Endothelial cell of umbilical vein (primary cell): ENCODE measurements around the gene DCHS2.

Experiments
- CTCF ChIP-seq, 2 donors: IDR thresholded peaks; 1 replicate in 1 of 2; 2 replicates in 1 of 2; pipeline ENCODE4 v1.5.1; 2011; ENCODE audit warnings: low read length in 2 of 2, mild to moderate bottlenecking in 2 of 2, moderate library complexity in 2 of 2, control low read depth in 1 of 2, inconsistent platforms in 1 of 2, low read depth in 1 of 2; ENCODE audit not compliant: insufficient read depth in 1 of 2; ENCODE audit errors: extremely low read depth in 1 of 2
- EZH2 ChIP-seq: IDR thresholded peaks from 2 replicates; pipeline ENCODE4 v1.6.1; 2012; ENCODE audit warnings: borderline replicate concordance, low read depth, mild to moderate bottlenecking, moderate library complexity, low read length, inconsistent platforms; ENCODE audit not compliant: severe bottlenecking
- MYC ChIP-seq: IDR thresholded peaks from one replicate; pipeline ENCODE4 v1.6.1; 2011; ENCODE audit warnings: mild to moderate bottlenecking, low read depth, low read length
- POLR2A ChIP-seq: IDR thresholded peaks from 2 replicates; pipeline ENCODE4 v1.6.1; 2012; ENCODE audit warnings: low read depth, mild to moderate bottlenecking, control low read depth, low read length
- POLR2AphosphoS5 ChIP-seq: IDR thresholded peaks from 2 replicates; pipeline ENCODE4 v1.6.1; 2012; ENCODE audit warnings: low read depth, mild to moderate bottlenecking, control low read depth, low read length, moderate library complexity; ENCODE audit not compliant: insufficient read depth

- no peak for TF ChIP-seq POLR2AphosphoS5
- TF ChIP-seq CTCF (IDR thresholded peaks at IDR 0.05; ENCODE audit: extremely low read depth in 1 of 2, insufficient read depth in 1 of 2, low read depth in 1 of 2, low read length in 2 of 2): no peak
- TF ChIP-seq POLR2A: no peak
- no peak for TF ChIP-seq EZH2
- no peak for TF ChIP-seq MYC
Observed at GRCh38 chr4:154343651-154344050, 147.9 kb downstream of the DCHS2 start.
